Osteoblast (primary cell): Measurements from ENCODE around the gene MAGEB18. TPM values are rescaled to one million over a fixed set of nuclear protein-coding genes. Genes with fewer than 3 reads are reported as not detected.

ENCODE experiments used
- DNase-seq: peaks from one replicate; pipeline ENCODE4 v3.0.0; 2011; ENCODE audit warnings: low spot score, mixed read lengths; ENCODE audit not compliant: insufficient read length; ENCODE audit errors: missing footprints
- H2AFZ ChIP-seq: 2 replicates; pipeline ENCODE4 v1.6.0; 2011; ENCODE audit warnings: mild to moderate bottlenecking, low read length
- H3K27ac ChIP-seq: 2 replicates; pipeline ENCODE4 v1.5.1; 2011; ENCODE audit warnings: mild to moderate bottlenecking, low read depth, low read length, moderate library complexity
- H3K27me3 ChIP-seq: 2 replicates; pipeline ENCODE4 v1.6.0; 2012; ENCODE audit warnings: mild to moderate bottlenecking, control low read depth, inconsistent platforms, low read length, moderate library complexity; ENCODE audit not compliant: insufficient read depth
- H3K36me3 ChIP-seq: 2 replicates; pipeline ENCODE4 v1.5.1; 2011; ENCODE audit warnings: mild to moderate bottlenecking, low read length, control low read depth, moderate library complexity; ENCODE audit not compliant: insufficient read depth
- H3K4me1 ChIP-seq: 2 replicates; pipeline ENCODE4 v1.5.1; 2011; ENCODE audit warnings: mild to moderate bottlenecking, low read length, control low read depth, moderate library complexity; ENCODE audit not compliant: insufficient read depth
- H3K4me2 ChIP-seq: 2 replicates; pipeline ENCODE4 v1.6.0; 2011; ENCODE audit warnings: mild to moderate bottlenecking, low read length; ENCODE audit not compliant: insufficient read depth
- H3K4me3 ChIP-seq: fragments of 200-600 bp; sonication (generic); 3 replicates; pipeline ENCODE4 v1.5.1; 2012; ENCODE audit warnings: mild to moderate bottlenecking, low read length, inconsistent platforms; ENCODE audit not compliant: insufficient read depth
- H3K79me2 ChIP-seq: 2 replicates; pipeline ENCODE4 v1.6.0; 2012; ENCODE audit warnings: mild to moderate bottlenecking, low read length, control low read depth, inconsistent platforms; ENCODE audit not compliant: insufficient read depth
- H3K9me3 ChIP-seq: 2 replicates; pipeline ENCODE4 v1.5.1; 2011; ENCODE audit warnings: low read depth, low read length, control low read depth
- H4K20me1 ChIP-seq: 2 replicates; pipeline ENCODE4 v1.6.0; 2012; ENCODE audit warnings: mild to moderate bottlenecking, low read length, control low read depth; ENCODE audit not compliant: insufficient read depth
- total RNA-seq: library from RNA; depleted of rRNA; stranded (reverse); fragments of >200 nt; gene quantifications from 2 replicates; pipeline ENCODE4 v1.2.3, GENCODE V29; 2012
- TF ChIP-seq, protein P1 (sequence below): IDR thresholded peaks from 2 replicates; pipeline ENCODE4 v1.5.1; 2011; ENCODE audit warnings: mild to moderate bottlenecking, low read depth, low read length, moderate library complexity; ENCODE audit errors: extremely low read depth

The MAGEB18 gene
- total RNA-seq, result not detected in 2 replicates

DNA sequence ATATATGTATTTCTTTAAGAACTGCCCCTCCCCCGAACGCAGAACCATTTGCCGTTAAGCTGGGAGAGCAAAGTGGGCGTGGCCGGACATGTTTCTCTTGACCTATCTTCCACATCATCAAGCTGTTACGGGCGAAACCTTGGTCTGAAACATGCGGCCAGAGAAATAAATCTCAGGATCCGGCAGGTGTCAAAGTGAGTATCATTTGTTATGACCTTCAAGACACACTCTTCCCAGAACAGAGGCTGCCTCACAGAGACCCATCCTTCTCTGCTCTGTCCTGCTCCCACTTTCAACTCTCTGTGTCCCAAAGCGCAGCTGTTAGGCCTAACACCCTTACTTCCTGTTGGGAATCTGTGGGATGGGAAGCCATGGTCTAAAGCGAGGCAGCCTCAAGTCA, at the start of gene MAGEB18:
Gene MAGEB18, plus strand, starts transcription at position 70 of the 400 bp plus-strand sequence. CDS start 643 bp downstream, outside the sequence.
- no peaks in the 10 kb centered on the region for H3K36me3 ChIP-seq
- no peaks in the 10 kb centered on the region for H4K20me1 ChIP-seq
- H3K27ac ChIP-seq, result no peak within 1 kb of the TSS
- no peak within 1 kb of the TSS for H3K4me2 ChIP-seq
- no peak for DNase-seq
- TF ChIP-seq, protein P1, sequence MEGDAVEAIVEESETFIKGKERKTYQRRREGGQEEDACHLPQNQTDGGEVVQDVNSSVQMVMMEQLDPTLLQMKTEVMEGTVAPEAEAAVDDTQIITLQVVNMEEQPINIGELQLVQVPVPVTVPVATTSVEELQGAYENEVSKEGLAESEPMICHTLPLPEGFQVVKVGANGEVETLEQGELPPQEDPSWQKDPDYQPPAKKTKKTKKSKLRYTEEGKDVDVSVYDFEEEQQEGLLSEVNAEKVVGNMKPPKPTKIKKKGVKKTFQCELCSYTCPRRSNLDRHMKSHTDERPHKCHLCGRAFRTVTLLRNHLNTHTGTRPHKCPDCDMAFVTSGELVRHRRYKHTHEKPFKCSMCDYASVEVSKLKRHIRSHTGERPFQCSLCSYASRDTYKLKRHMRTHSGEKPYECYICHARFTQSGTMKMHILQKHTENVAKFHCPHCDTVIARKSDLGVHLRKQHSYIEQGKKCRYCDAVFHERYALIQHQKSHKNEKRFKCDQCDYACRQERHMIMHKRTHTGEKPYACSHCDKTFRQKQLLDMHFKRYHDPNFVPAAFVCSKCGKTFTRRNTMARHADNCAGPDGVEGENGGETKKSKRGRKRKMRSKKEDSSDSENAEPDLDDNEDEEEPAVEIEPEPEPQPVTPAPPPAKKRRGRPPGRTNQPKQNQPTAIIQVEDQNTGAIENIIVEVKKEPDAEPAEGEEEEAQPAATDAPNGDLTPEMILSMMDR, result no peak
- no peaks in the 10 kb centered on the region for H3K79me2 ChIP-seq
- H3K9me3 ChIP-seq, result no peaks in the 10 kb centered on the region
- H2AFZ ChIP-seq, result no peak within 1 kb of the TSS
- no peaks in the 10 kb centered on the region for H3K27me3 ChIP-seq
- no peaks in the 10 kb centered on the region for H3K4me1 ChIP-seq
- no peak within 1 kb of the TSS for H3K4me3 ChIP-seq

DNA sequence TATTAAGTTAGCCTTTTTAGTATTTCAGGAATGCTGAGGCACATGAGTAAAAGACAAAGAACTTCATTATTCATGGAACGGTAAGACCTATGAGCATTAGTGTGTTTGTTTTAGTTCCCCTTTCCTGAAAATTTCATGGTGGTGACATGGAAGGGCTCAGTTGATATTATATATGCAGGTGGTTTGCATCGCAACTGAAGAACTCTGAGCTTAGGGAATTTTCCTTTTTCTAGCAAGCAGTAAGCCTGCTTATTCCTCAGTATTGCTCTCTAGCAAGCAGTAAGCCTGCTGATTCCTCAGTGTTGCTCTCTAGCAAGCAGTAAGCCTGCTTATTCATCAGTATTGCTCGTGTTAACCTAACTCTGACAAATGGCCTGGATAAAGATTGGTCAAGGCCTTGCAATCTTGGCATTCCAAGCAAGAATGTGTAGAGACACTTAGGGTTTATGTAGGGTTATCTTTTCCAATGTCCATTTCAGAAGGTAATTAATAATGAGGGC, 37.7 kb upstream of the MAGEB18 start:
- H3K27me3 ChIP-seq, result no peaks in the 10 kb centered on the region
- H2AFZ ChIP-seq, result no peak overlapping the region
- no peak overlapping the region for H3K4me2 ChIP-seq
- TF ChIP-seq, protein P1, result no peak
- no peaks in the 10 kb centered on the region for H3K79me2 ChIP-seq
- no peaks in the 10 kb centered on the region for H3K4me1 ChIP-seq
- H3K9me3 ChIP-seq, result no peaks in the 10 kb centered on the region
- H3K27ac ChIP-seq, result no peak overlapping the region
- no peak overlapping the region for H3K4me3 ChIP-seq
- no peaks in the 10 kb centered on the region for H3K36me3 ChIP-seq
- no peaks in the 10 kb centered on the region for H4K20me1 ChIP-seq
- no peak for DNase-seq

DNA sequence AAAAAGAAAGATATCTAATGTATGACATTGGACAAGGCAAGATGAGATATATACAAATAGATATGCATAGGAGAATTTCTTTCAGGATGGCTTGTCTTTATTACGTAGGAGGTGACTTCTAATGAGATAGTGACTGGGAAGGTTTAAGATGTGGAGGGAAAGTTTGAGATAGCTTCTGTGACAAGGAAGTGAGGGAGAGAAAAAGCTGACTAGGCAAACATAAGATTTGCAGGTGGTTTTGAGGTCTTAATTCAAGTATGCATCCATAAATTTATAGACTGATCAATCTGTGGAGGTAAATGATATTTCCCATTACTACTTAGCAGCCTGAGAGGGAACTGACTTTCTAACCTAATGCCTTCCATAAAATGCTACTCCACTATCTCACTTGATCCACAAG, 29.0 kb upstream of the MAGEB18 start:
- no peaks in the 10 kb centered on the region for H3K27me3 ChIP-seq
- DNase-seq, result no peak
- H3K4me3 ChIP-seq, result no peak overlapping the region
- no peak overlapping the region for H3K27ac ChIP-seq
- H4K20me1 ChIP-seq, result no peaks in the 10 kb centered on the region
- no peaks in the 10 kb centered on the region for H3K79me2 ChIP-seq
- no peaks in the 10 kb centered on the region for H3K4me1 ChIP-seq
- H3K9me3 ChIP-seq, result peaks cover 4% of the 10 kb centered on the region
- no peak overlapping the region for H3K4me2 ChIP-seq
- TF ChIP-seq, protein P1, result no peak
- no peak overlapping the region for H2AFZ ChIP-seq
- no peaks in the 10 kb centered on the region for H3K36me3 ChIP-seq

DNA sequence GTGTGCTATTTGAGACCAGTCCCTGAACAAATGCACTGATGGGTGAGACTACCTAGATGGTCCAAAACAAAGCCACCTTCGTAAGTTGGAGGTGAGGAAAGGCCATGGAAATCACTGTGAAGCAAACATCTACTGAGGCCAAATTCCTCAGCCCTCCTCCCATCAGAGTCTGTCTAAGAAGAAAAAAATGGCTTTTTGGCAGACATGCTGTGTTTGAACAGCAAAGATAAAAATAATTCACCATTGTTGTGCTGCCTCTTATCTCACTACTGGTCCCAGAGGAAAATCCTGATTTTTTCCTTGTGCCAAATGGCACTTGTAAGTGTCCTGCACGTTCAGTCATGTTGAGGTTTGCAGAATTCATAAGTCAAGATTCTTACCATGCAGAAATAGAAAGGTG, 7.9 kb downstream of the MAGEB18 start:
- Histone ChIP-seq H2AFZ (no peak overlapping the region), H3K4me2 (no peak overlapping the region), H3K27me3 (no peaks in the 10 kb centered on the region), H3K4me3 (no peak overlapping the region), H3K79me2 (no peaks in the 10 kb centered on the region), H3K9me3 (peaks cover 3% of the 10 kb centered on the region), H3K36me3 (no peaks in the 10 kb centered on the region), H4K20me1 (no peaks in the 10 kb centered on the region), H3K27ac (no peak overlapping the region), H3K4me1 (no peaks in the 10 kb centered on the region)
- DNase-seq, result no peak
- TF ChIP-seq, protein P1, result no peak
